K562 (cell line): Measurements from ENCODE around the gene SAP25. TPM values are rescaled to one million over a fixed set of nuclear protein-coding genes. Genes with fewer than 3 reads are reported as not detected.
A peak's percentile ranks its signal among the peaks of the same experiment; 100 is the strongest.

Source experiments
- KAT8 ChIP-seq: fragments of 450-650 bp; IDR thresholded peaks from 2 replicates; pipeline ENCODE4 v1.6.1; 2016; ENCODE audit warnings: low read depth, mild to moderate bottlenecking
- KDM5B ChIP-seq: fragments of 200-600 bp; sonication (generic); IDR thresholded peaks from 2 replicates; pipeline ENCODE4 v1.6.1; 2012; ENCODE audit warnings: low read depth, mild to moderate bottlenecking, moderate library complexity, low read length, control low read depth, inconsistent platforms; ENCODE audit not compliant: insufficient replicate concordance
- PHF21A ChIP-seq: fragments of 450-650 bp; IDR thresholded peaks from 2 replicates; pipeline ENCODE4 v1.6.1; 2017; ENCODE audit warnings: low read depth, borderline replicate concordance
- SAFB2 ChIP-seq: fragments of 200-400 bp; formaldehyde crosslinking; IDR thresholded peaks from 2 replicates; pipeline ENCODE4 v1.6.1; 2018; ENCODE audit warnings: borderline replicate concordance, low read length, low read depth, moderate library complexity; ENCODE audit not compliant: severe bottlenecking
- ZBED1 ChIP-seq: IDR thresholded peaks from 2 replicates; pipeline ENCODE4 v1.6.1; 2014
- ZNF436 ChIP-seq: fragments of 250-450, 450-650 bp; sonication (Bioruptor Pico); formaldehyde crosslinking; IDR thresholded peaks from 2 replicates; pipeline ENCODE4 v1.7.0; 2020; ENCODE audit warnings: mild to moderate bottlenecking
- polyA plus RNA-seq, 8 experiments: library from polyadenylated mRNA; depleted of rRNA in 4 of 8; stranded (reverse) in 5 of 8; unstranded in 3 of 8; fragments of >200 nt; fragmentation: Nextera tagmentation in 2 of 8; fragmentation: Illumina TruSeq in 1 of 8; extraction: Ambion mirVana in 2 of 8; extraction: Trizol in 1 of 8; gene quantifications; 2 replicates each; pipeline versions ENCODE4 v1.2.1 to v1.2.3, GENCODE V29; 2011 to 2014; ENCODE audit warnings: inconsistent platforms in 1 of 8, missing spikeins in 1 of 8
- total RNA-seq, 7 experiments: library from RNA; depleted of rRNA in 6 of 7; stranded (reverse); fragments of >200 nt in 6 of 7; fragmentation: Illumina TruSeq in 2 of 7; extraction: Trizol in 2 of 7; gene quantifications; 2 replicates each; pipeline versions ENCODE4 v1.2.1 to v1.2.3, GENCODE V29; 2011 to 2021; ENCODE audit warnings: low replicate concordance in 1 of 7
- TF ChIP-seq, protein P1 (sequence below): fragments of 200-800 bp; sonication (Bioruptor generic); IDR thresholded peaks from 2 replicates; pipeline ENCODE4 v1.6.1; 2016; ENCODE audit warnings: missing genetic modification characterization, missing compliant biosample characterization
- TF ChIP-seq, protein P2 (sequence below), 2 experiments: IDR thresholded peaks; 2 replicates each; pipeline ENCODE4 v1.6.1; 2011; ENCODE audit warnings: borderline replicate concordance in 1 of 2, control low read depth in 1 of 2, low read depth in 1 of 2, low read length in 1 of 2, mild to moderate bottlenecking in 1 of 2, mixed read lengths in 1 of 2, moderate library complexity in 1 of 2; ENCODE audit not compliant: insufficient read depth in 1 of 2, insufficient read length in 1 of 2, poor library complexity in 1 of 2, severe bottlenecking in 1 of 2; ENCODE audit errors: extremely low read depth in 1 of 2

The SAP25 gene
- total and polyA plus RNA-seq, 9 of the 15 experiments (the other 6 are each of a cell fraction or from before 2014, with no cell fraction given), result 0.13 to 5.3 (median 0.78) TPM; not detected in 1

GRCh38 chr7:100604976-100605911 is 31.5 kb upstream of the SAP25 start (continued):
- no peak for TF ChIP-seq SAFB2
- TF ChIP-seq KDM5B, result no peak
- 0 out of 2 replicates have a peak, but pooled peaks have one; percentile 36 for TF ChIP-seq ZBED1
- TF ChIP-seq, protein P1, sequence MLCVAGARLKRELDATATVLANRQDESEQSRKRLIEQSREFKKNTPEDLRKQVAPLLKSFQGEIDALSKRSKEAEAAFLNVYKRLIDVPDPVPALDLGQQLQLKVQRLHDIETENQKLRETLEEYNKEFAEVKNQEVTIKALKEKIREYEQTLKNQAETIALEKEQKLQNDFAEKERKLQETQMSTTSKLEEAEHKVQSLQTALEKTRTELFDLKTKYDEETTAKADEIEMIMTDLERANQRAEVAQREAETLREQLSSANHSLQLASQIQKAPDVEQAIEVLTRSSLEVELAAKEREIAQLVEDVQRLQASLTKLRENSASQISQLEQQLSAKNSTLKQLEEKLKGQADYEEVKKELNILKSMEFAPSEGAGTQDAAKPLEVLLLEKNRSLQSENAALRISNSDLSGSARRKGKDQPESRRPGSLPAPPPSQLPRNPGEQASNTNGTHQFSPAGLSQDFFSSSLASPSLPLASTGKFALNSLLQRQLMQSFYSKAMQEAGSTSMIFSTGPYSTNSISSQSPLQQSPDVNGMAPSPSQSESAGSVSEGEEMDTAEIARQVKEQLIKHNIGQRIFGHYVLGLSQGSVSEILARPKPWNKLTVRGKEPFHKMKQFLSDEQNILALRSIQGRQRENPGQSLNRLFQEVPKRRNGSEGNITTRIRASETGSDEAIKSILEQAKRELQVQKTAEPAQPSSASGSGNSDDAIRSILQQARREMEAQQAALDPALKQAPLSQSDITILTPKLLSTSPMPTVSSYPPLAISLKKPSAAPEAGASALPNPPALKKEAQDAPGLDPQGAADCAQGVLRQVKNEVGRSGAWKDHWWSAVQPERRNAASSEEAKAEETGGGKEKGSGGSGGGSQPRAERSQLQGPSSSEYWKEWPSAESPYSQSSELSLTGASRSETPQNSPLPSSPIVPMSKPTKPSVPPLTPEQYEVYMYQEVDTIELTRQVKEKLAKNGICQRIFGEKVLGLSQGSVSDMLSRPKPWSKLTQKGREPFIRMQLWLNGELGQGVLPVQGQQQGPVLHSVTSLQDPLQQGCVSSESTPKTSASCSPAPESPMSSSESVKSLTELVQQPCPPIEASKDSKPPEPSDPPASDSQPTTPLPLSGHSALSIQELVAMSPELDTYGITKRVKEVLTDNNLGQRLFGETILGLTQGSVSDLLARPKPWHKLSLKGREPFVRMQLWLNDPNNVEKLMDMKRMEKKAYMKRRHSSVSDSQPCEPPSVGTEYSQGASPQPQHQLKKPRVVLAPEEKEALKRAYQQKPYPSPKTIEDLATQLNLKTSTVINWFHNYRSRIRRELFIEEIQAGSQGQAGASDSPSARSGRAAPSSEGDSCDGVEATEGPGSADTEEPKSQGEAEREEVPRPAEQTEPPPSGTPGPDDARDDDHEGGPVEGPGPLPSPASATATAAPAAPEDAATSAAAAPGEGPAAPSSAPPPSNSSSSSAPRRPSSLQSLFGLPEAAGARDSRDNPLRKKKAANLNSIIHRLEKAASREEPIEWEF (CRISPR knock-in tag), result no peak
- TF ChIP-seq ZNF436 (CRISPR knock-in tag), result no peak
- peak; percentile 90 for TF ChIP-seq PHF21A
- TF ChIP-seq, protein P2, sequence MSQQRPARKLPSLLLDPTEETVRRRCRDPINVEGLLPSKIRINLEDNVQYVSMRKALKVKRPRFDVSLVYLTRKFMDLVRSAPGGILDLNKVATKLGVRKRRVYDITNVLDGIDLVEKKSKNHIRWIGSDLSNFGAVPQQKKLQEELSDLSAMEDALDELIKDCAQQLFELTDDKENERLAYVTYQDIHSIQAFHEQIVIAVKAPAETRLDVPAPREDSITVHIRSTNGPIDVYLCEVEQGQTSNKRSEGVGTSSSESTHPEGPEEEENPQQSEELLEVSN (IDR thresholded peaks at IDR 0.05; ENCODE audit: borderline replicate concordance in 1 of 2, extremely low read depth in 1 of 2, insufficient read depth in 1 of 2, insufficient read length in 1 of 2, low read depth in 1 of 2, low read length in 1 of 2, poor library complexity in 1 of 2, severe bottlenecking in 1 of 2), result peak; percentile 20 to 90
- no peak for TF ChIP-seq KAT8
